Lower leg skin (tissue), 4 donors: Measurements from ENCODE around the gene E4F1. TPM values are rescaled to one million over a fixed set of nuclear protein-coding genes. Genes with fewer than 3 reads are reported as not detected.
"Not testable (repeated sequence)": the region's sequence is repeated elsewhere in the genome, so short reads cannot be mapped to it uniquely, and the experiment has no call there.

Experiments used
- DNase-seq, 2 donors: peaks; one replicate each; pipeline ENCODE4 v3.0.0-alpha.2; 2019; ENCODE audit warnings: low spot score in 2 of 2
- H3K4me3 ChIP-seq: fragments of 200-600 bp; sonication (generic); 2 replicates; pipeline ENCODE4 v1.5.1; 2017; ENCODE audit warnings: mild to moderate bottlenecking, low read depth; ENCODE audit not compliant: poor library complexity, severe bottlenecking
- CTCF ChIP-seq, 3 donors: fragments of 450-650 bp; IDR thresholded peaks; one replicate each; pipeline ENCODE4 v1.5.1; 2016; ENCODE audit warnings: antibody characterized with exemption in 3 of 3, mild to moderate bottlenecking in 3 of 3, moderate library complexity in 2 of 3
- POLR2A ChIP-seq, 2 donors: fragments of 450-650 bp; IDR thresholded peaks; one replicate each; pipeline ENCODE4 v1.6.1; 2016 to 2017; ENCODE audit warnings: antibody characterized with exemption in 2 of 2, mild to moderate bottlenecking in 1 of 2, moderate library complexity in 1 of 2
- WGBS, 2 donors: methylation state at CpG; one replicate each; pipeline ENCODE4 v1.1.5; 2018; 5-methylcytosine and 5-hydroxymethylcytosine counted together
- intact Hi-C: fragments of 100-400 bp; cut with DNase I; formaldehyde crosslinking; loops from one replicate; pipeline ENCODE4 v1.15.0; 2023; ENCODE audit warnings: low total_unique reads
- total RNA-seq, 4 donors: library from RNA; depleted of rRNA; stranded (reverse); fragments of >200 nt; gene quantifications; one replicate each; pipeline ENCODE4 v1.1.0, GENCODE V29; 2016

The E4F1 gene
- total RNA-seq, 4 donors from 2014 or later, result 50.3 to 85.8 (median 57.4) TPM

- no peak overlapping the region for H3K4me3 ChIP-seq
- DNase-seq, result no peak
- no peak for TF ChIP-seq POLR2A (IDR thresholded peaks at IDR 0.05)
- no peak for TF ChIP-seq CTCF (IDR thresholded peaks at IDR 0.05)
- WGBS, 2 donors, result 0% methylated on average over 1 to 6 of the region's 40 CpGs
- intact Hi-C loops, result loop anchor here (10.0 kb wide), 1 partner anchor 268 kb away; no protein-coding TSS in a partner anchor
Observed at GRCh38 chr16:2237102-2237482, 13.7 kb downstream of the E4F1 start.

GRCh38 chr16:2237493-2238149 is 14.2 kb downstream of the E4F1 start:
- WGBS, 2 donors, result 11 to 30% methylated on average over 19 to 33 of the region's 65 CpGs
- no peak for TF ChIP-seq CTCF (IDR thresholded peaks at IDR 0.05)
- no peak for TF ChIP-seq POLR2A (IDR thresholded peaks at IDR 0.05)
- intact Hi-C loops, result loop anchor here (10.0 kb wide), 1 partner anchor 267 kb away; no protein-coding TSS in a partner anchor
- no peak for DNase-seq
- H3K4me3 ChIP-seq, result no peak overlapping the region

- TF ChIP-seq CTCF (IDR thresholded peaks at IDR 0.05) (no peak), POLR2A (IDR thresholded peaks at IDR 0.05) (no peak)
- intact Hi-C loops, result loop anchor here (10.0 kb wide), 1 partner anchor 267 kb away; no protein-coding TSS in a partner anchor
- no peak overlapping the region for H3K4me3 ChIP-seq
- WGBS, 2 donors, result 46 to 55% methylated on average over 5 to 11 of the region's 18 CpGs
- no peak for DNase-seq
Observed at GRCh38 chr16:2238150-2238837, 14.9 kb downstream of the E4F1 start.

- DNase-seq, result no peak
- intact Hi-C loops, result loop anchor here (10.0 kb wide), 1 partner anchor 266 kb away; no protein-coding TSS in a partner anchor
- no peak overlapping the region for H3K4me3 ChIP-seq
- TF ChIP-seq CTCF (IDR thresholded peaks at IDR 0.05) (no peak), POLR2A (IDR thresholded peaks at IDR 0.05) (no peak)
- 61 to 72% methylated on average over 14 to 15 of the region's 15 CpGs for WGBS, 2 donors
Observed at GRCh38 chr16:2238838-2239675, 15.7 kb downstream of the E4F1 start.

GRCh38 chr16:2240331-2240730 is 16.9 kb downstream of the E4F1 start:
- DNase-seq, H3K4me3 ChIP-seq, intact Hi-C loops: not testable (repeated sequence)
- 65 to 69% methylated on average over 9 of the region's 9 CpGs for WGBS, 2 donors

GRCh38 chr16:2242598-2242997 is 19.2 kb downstream of the E4F1 start:
- 66 to 73% methylated on average over 11 of the region's 11 CpGs for WGBS, 2 donors
- TF ChIP-seq POLR2A (IDR thresholded peaks at IDR 0.05) (no peak), CTCF (IDR thresholded peaks at IDR 0.05) (no peak)
- DNase-seq, result no peak
- intact Hi-C loops, result no loop called here
- no peak overlapping the region for H3K4me3 ChIP-seq
